Measurements from ENCODE around the gene AP2M1. TPM values are rescaled to one million over a fixed set of nuclear protein-coding genes. Genes with fewer than 3 reads are reported as not detected.

The AP2M1 gene
- total RNA-seq (150 TPM), polyA plus RNA-seq (100 to 1,000 TPM; 232 to 294 (median 248) TPM)

DNA sequence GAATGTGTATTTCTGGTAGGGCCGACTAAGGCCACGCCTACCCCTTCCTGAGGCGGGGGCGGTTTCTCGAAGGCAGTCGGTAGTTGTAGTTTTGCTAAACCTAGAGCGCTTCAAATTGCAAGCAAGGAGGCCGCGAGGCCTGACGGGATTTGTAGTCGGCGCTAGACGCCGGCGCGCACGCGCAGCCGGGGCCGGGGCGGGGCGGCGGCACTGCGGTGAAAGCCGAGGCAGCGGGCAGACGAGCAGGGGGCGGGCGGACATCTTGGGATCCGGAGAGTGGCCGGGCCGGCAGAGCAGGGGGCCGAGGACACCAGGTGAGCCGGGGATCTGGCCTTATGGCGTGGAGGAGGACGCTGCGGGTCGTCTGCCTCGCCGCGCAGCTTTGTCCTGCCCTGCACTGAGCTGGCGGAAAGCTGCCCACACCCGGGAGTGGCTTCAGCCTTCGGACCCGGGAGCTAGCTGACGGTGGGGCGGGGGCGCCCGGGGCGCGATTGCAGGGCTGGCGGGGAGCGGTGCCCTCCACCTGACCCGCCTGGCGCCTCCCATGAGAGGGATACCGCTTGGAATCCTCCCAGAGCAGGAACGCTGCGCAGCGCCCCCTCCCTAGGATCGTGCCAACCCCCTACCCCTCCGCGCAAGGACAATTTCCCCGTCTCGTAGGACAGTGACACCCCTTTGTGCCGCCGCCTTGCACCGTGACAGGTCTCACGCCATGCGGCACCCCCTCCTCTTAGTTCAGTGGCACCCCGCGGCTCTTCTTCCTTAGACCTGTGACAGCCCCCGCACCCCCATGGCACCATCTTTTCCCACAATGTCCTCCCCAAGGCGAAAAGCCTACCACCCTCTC is at the start of gene AP2M1:
Gene AP2M1 (plus strand): TSS at position 210 of the 847 bp plus-strand sequence. CDS start 2,139 bp downstream, outside the sequence.
- peaks cover 27% of the 10 kb centered on the region for H3K36me3 Mint-ChIP-seq
- peak within 1 kb of the TSS; percentile 77 for H3K27ac ChIP-seq (ENCODE audit: insufficient read depth, low read length, poor library complexity, severe bottlenecking)
- peaks cover 0 to 2% (median 0%) of the 10 kb centered on the region in 7 donors for H3K9me3 Mint-ChIP-seq
- DNase-seq (peak; percentile 96 to 98 (median 98)), ATAC-seq (ENCODE audit: low read depth in 2 of 2) (peak; percentile 98)
- H3K4me1 Mint-ChIP-seq = peaks cover 4 to 45% (median 29%) of the 10 kb centered on the region in 4 donors
- peaks cover 29% of the 10 kb centered on the region for H3K4me1 ChIP-seq (ENCODE audit: control insufficient read depth, insufficient read depth, low read length, poor library complexity, severe bottlenecking)
- H3K36me3 ChIP-seq (ENCODE audit: control insufficient read depth, insufficient read depth, low read length) = peaks cover 23% of the 10 kb centered on the region
- no peaks in the 10 kb centered on the region for H3K9me3 ChIP-seq (ENCODE audit: control insufficient read depth in 2 of 2, low read length in 2 of 2)
- H3K27me3 ChIP-seq (ENCODE audit: control insufficient read depth, insufficient read depth, low read length) = no peaks in the 10 kb centered on the region
- H3K27me3 Mint-ChIP-seq = peaks cover 5% of the 10 kb centered on the region
- H3K27ac Mint-ChIP-seq = peak within 1 kb of the TSS; percentile 82 to 93 (median 88)
- peak within 1 kb of the TSS; percentile 96 to 98 (median 98) for H3K4me3 Mint-ChIP-seq
- peak within 1 kb of the TSS; percentile 78 for H3K4me3 ChIP-seq (ENCODE audit: low read depth, low read length)

DNA sequence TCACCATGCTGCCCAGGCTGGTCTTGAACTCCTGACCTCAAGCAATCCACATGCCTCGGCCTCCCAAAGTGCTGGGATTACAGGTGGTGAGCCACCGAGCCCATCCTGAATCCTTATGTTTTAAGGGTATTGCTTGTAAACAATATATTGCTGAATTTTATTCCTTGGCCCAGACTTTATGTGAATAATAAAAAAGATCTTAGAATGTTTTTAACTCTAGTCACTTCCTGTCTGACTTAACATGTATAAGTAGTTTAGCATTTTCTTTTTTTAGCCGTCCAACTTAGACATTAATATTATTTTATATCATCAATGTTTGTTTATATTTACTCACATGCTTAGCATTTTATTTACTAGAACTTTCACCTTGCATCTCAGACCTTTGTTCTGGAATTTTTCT is 48.6 kb upstream of the AP2M1 start:
- H3K4me3 ChIP-seq (ENCODE audit: low read depth, low read length) = no peak overlapping the region
- no peaks in the 10 kb centered on the region for H3K4me1 ChIP-seq (ENCODE audit: control insufficient read depth, insufficient read depth, low read length, poor library complexity, severe bottlenecking)
- H3K9me3 ChIP-seq (ENCODE audit: control insufficient read depth in 2 of 2, low read length in 2 of 2) = no peaks in the 10 kb centered on the region
- Mint-ChIP-seq H3K4me1 (peaks cover 0 to 7% (median 0%) of the 10 kb centered on the region in 4 donors), H3K27ac (no peak overlapping the region), H3K36me3 (no peaks in the 10 kb centered on the region), H3K4me3 (no peak overlapping the region), H3K27me3 (peaks cover 12% of the 10 kb centered on the region), H3K9me3 (no peaks in the 10 kb centered on the region)
- H3K27me3 ChIP-seq (ENCODE audit: control insufficient read depth, insufficient read depth, low read length) = no peaks in the 10 kb centered on the region
- H3K27ac ChIP-seq (ENCODE audit: insufficient read depth, low read length, poor library complexity, severe bottlenecking) = no peak overlapping the region
- no peak for ATAC-seq (ENCODE audit: low read depth in 2 of 2)
- no peaks in the 10 kb centered on the region for H3K36me3 ChIP-seq (ENCODE audit: control insufficient read depth, insufficient read depth, low read length)
- no peak for DNase-seq

DNA sequence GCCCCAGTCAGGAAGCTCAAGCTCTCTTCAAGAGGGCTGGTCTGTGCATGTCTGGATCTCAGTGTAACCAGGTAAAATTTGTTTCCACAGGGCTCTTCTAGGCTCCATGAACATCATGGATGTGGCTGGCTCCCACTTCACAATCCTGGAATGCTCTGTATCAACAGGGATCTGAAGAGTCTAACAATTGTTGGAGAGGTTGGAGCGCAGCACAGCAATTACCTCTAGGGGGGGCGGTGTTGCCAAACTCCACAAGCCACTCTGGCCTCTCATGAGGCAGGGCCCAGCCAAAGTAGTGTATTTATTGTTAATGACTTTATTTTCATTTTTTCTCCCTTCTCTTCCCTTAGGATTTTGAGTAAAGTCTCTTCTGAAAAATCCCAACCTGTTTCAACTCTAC is 45.6 kb upstream of the AP2M1 start:
- Mint-ChIP-seq H3K4me1 (peaks cover 2 to 15% (median 11%) of the 10 kb centered on the region in 4 donors), H3K36me3 (no peaks in the 10 kb centered on the region), H3K9me3 (no peaks in the 10 kb centered on the region), H3K4me3 (no peak overlapping the region), H3K27ac (peak overlapping the region in 1 of 3 donors; percentile 38), H3K27me3 (peaks cover 16% of the 10 kb centered on the region)
- Histone ChIP-seq H3K4me3 (ENCODE audit: low read depth, low read length) (no peak overlapping the region), H3K36me3 (ENCODE audit: control insufficient read depth, insufficient read depth, low read length) (no peaks in the 10 kb centered on the region), H3K27ac (ENCODE audit: insufficient read depth, low read length, poor library complexity, severe bottlenecking) (no peak overlapping the region), H3K27me3 (ENCODE audit: control insufficient read depth, insufficient read depth, low read length) (no peaks in the 10 kb centered on the region), H3K9me3 (ENCODE audit: control insufficient read depth in 2 of 2, low read length in 2 of 2) (no peaks in the 10 kb centered on the region), H3K4me1 (ENCODE audit: control insufficient read depth, insufficient read depth, low read length, poor library complexity, severe bottlenecking) (peaks cover 6% of the 10 kb centered on the region)
- DNase-seq (peak in 1 of 3 donors; percentile 16), ATAC-seq (ENCODE audit: low read depth in 2 of 2) (no peak)

DNA sequence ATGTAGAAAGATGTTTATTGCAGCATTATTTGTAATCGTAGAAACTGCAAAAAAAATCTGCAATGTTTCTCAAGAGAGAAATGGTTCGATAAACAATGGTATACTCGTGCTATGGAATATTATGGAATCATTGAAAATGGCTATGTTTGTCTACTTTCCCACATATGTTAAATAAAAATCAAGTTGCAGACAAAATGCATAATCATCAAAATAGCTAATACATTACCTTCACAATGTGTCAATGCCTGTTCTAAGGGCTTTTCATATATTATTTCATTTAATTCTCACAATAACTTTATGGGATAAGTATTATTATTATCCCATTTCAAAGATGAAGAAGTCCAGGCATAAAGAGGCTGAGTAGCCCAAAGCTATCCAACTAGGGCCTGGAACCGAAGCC is 41.7 kb upstream of the AP2M1 start:
- H3K27me3 Mint-ChIP-seq = peaks cover 10% of the 10 kb centered on the region
- no peak overlapping the region for H3K27ac ChIP-seq (ENCODE audit: insufficient read depth, low read length, poor library complexity, severe bottlenecking)
- ATAC-seq (ENCODE audit: low read depth in 2 of 2) (no peak), DNase-seq (no peak)
- no peak overlapping the region for H3K4me3 ChIP-seq (ENCODE audit: low read depth, low read length)
- H3K27ac Mint-ChIP-seq = no peak overlapping the region
- no peaks in the 10 kb centered on the region for H3K27me3 ChIP-seq (ENCODE audit: control insufficient read depth, insufficient read depth, low read length)
- H3K36me3 ChIP-seq (ENCODE audit: control insufficient read depth, insufficient read depth, low read length) = peaks cover 2% of the 10 kb centered on the region
- H3K4me3 Mint-ChIP-seq = peak overlapping the region in 2 of 4 donors; percentile 99
- peaks cover 18 to 40% (median 34%) of the 10 kb centered on the region in 4 donors for H3K4me1 Mint-ChIP-seq
- peaks cover 24% of the 10 kb centered on the region for H3K4me1 ChIP-seq (ENCODE audit: control insufficient read depth, insufficient read depth, low read length, poor library complexity, severe bottlenecking)
- H3K9me3 ChIP-seq (ENCODE audit: control insufficient read depth in 2 of 2, low read length in 2 of 2) = no peaks in the 10 kb centered on the region
- no peaks in the 10 kb centered on the region for H3K9me3 Mint-ChIP-seq
- peaks cover 10% of the 10 kb centered on the region for H3K36me3 Mint-ChIP-seq

DNA sequence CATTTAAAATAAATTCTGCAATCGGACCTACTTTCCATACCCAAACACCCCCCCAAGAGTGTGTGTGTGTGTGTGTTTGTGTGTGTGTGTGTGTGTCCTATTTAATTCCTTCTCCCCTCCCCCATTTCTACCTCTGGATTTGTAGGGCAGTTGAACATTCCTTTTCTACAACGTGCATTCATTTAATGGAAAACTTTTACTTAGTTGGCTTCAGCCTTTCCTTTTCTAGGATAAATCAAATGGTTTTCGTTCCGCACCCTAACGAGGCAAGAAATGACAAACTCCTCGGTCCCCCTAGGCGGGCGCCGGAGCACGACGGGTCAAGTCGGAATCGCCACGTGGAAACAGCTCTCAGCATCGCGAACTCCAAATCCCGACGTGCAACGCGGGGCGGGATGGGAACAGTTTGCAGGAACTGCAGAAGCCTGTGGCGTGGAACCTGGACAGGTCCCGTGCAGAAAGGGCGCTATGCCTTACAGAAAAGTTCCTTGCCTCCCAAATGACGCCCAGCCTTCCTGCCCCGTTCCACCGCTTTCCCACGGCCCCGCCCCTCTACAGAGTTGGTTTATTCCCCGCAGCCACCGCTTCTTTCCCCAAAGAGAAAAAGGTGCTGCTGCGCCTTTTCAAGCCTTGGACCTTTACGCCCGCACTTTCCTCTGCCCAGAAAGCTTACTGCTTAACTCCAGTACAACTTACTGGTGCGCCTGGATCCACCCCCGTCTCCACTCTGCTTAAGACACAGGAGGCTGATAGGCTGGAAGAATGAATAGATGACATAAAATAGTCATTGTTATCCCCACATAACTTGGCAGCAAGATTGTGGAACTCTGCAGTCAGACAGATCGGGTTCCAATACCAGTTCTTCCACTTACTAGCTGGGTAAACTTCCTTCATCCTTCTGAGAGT is 40.6 kb upstream of the AP2M1 start:
- H3K4me1 Mint-ChIP-seq = peaks cover 20 to 40% (median 33%) of the 10 kb centered on the region in 4 donors
- peak overlapping the region; percentile 97 to 99 (median 99) for H3K4me3 Mint-ChIP-seq
- H3K9me3 Mint-ChIP-seq = no peaks in the 10 kb centered on the region
- peaks cover 24% of the 10 kb centered on the region for H3K4me1 ChIP-seq (ENCODE audit: control insufficient read depth, insufficient read depth, low read length, poor library complexity, severe bottlenecking)
- peak overlapping the region; percentile 79 for H3K27ac ChIP-seq (ENCODE audit: insufficient read depth, low read length, poor library complexity, severe bottlenecking)
- peaks cover 5% of the 10 kb centered on the region for H3K27me3 Mint-ChIP-seq
- DNase-seq = peak; percentile 26 to 59 (median 26)
- peaks cover 11% of the 10 kb centered on the region for H3K36me3 Mint-ChIP-seq
- no peaks in the 10 kb centered on the region for H3K9me3 ChIP-seq (ENCODE audit: control insufficient read depth in 2 of 2, low read length in 2 of 2)
- no peaks in the 10 kb centered on the region for H3K27me3 ChIP-seq (ENCODE audit: control insufficient read depth, insufficient read depth, low read length)
- H3K36me3 ChIP-seq (ENCODE audit: control insufficient read depth, insufficient read depth, low read length) = peaks cover 9% of the 10 kb centered on the region
- peak overlapping the region; percentile 98 for H3K4me3 ChIP-seq (ENCODE audit: low read depth, low read length)
- no peak for ATAC-seq (ENCODE audit: low read depth in 2 of 2)
- H3K27ac Mint-ChIP-seq = peak overlapping the region; percentile 98 to 99 (median 98)

DNA sequence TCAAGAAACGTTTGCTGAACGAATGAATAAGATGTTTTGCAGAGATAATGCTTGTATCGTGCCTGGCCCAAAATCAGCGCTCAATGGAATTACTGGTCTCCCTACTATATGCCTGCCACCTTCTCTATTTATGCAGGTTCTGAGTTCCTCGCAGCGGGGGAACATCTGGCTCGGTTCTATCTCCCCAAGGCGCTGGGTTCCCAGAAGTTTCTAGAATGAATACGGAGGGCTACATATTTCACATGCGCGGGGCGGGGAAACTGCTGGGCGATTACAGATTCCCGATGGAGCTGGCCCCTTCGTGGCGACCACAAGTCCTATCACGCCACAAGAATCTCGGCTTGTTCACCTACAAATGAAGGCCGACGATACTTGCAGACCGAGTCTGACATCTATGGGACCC is 39.9 kb upstream of the AP2M1 start:
- Mint-ChIP-seq H3K27me3 (peaks cover 4% of the 10 kb centered on the region), H3K9me3 (no peaks in the 10 kb centered on the region), H3K27ac (peak overlapping the region; percentile 98 to 99 (median 98)), H3K4me1 (peaks cover 20 to 40% (median 32%) of the 10 kb centered on the region in 4 donors), H3K36me3 (peaks cover 11% of the 10 kb centered on the region), H3K4me3 (peak overlapping the region; percentile 97 to 99 (median 99))
- ATAC-seq (ENCODE audit: low read depth in 2 of 2) (peak in 1 of 2 donors; percentile 6), DNase-seq (no peak)
- Histone ChIP-seq H3K4me1 (ENCODE audit: control insufficient read depth, insufficient read depth, low read length, poor library complexity, severe bottlenecking) (peaks cover 24% of the 10 kb centered on the region), H3K9me3 (ENCODE audit: control insufficient read depth in 2 of 2, low read length in 2 of 2) (no peaks in the 10 kb centered on the region), H3K36me3 (ENCODE audit: control insufficient read depth, insufficient read depth, low read length) (peaks cover 10% of the 10 kb centered on the region), H3K27me3 (ENCODE audit: control insufficient read depth, insufficient read depth, low read length) (no peaks in the 10 kb centered on the region), H3K27ac (ENCODE audit: insufficient read depth, low read length, poor library complexity, severe bottlenecking) (peak overlapping the region; percentile 79), H3K4me3 (ENCODE audit: low read depth, low read length) (peak overlapping the region; percentile 98)

DNA sequence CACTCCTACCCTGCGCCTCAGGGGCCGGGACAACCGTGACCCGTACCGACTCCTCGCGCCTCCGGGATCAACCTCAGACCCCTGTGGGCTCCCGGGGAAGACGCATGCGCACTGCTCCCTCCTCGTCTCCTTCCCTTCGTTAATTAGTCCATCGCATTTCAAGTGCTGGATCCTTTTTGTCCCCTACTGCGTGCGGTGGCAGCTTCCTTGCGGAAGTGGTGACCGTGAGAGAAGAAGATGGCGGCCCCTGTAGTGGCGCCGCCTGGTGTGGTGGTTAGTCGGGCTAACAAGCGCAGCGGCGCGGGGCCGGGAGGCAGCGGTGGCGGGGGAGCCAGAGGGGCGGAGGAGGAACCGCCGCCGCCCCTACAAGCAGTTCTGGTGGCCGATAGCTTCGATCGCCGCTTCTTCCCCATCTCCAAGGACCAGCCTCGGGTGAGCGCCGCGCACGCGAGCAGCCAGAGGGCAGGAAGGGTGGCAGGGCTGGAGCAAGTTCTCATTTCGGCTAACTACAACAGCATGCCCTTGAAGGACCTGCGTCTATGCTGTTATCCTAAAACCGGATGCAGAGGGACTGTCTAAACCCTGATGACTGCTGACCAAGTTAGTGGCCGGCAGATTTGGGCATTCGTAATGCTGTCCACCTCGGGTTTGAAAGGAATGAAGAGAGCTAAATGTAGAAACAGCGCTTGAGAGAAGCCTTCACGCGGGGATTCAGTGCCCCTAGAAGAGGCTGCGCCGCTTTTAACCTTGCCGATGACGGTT is 39.3 kb upstream of the AP2M1 start, which contains the start of gene EIF2B5:
Gene EIF2B5 (plus strand): TSS at position 210 of the 762 bp plus-strand sequence. CDS start 28 bp downstream, at position 238.
- peak within 1 kb of the TSS; percentile 98 to 99 (median 98) for H3K27ac Mint-ChIP-seq
- Histone ChIP-seq H3K4me1 (ENCODE audit: control insufficient read depth, insufficient read depth, low read length, poor library complexity, severe bottlenecking) (peaks cover 24% of the 10 kb centered on the region), H3K27ac (ENCODE audit: insufficient read depth, low read length, poor library complexity, severe bottlenecking) (peak within 1 kb of the TSS; percentile 79), H3K27me3 (ENCODE audit: control insufficient read depth, insufficient read depth, low read length) (no peaks in the 10 kb centered on the region), H3K36me3 (ENCODE audit: control insufficient read depth, insufficient read depth, low read length) (peaks cover 13% of the 10 kb centered on the region), H3K4me3 (ENCODE audit: low read depth, low read length) (peak within 1 kb of the TSS; percentile 98), H3K9me3 (ENCODE audit: control insufficient read depth in 2 of 2, low read length in 2 of 2) (no peaks in the 10 kb centered on the region)
- H3K4me3 Mint-ChIP-seq = peak within 1 kb of the TSS; percentile 97 to 99 (median 99)
- H3K9me3 Mint-ChIP-seq = no peaks in the 10 kb centered on the region
- ATAC-seq (ENCODE audit: low read depth in 2 of 2) (peak; percentile 91 to 92), DNase-seq (peak; percentile 81 to 94 (median 85))
- H3K27me3 Mint-ChIP-seq = peaks cover 4% of the 10 kb centered on the region
- H3K4me1 Mint-ChIP-seq = peaks cover 20 to 45% (median 32%) of the 10 kb centered on the region in 4 donors
- H3K36me3 Mint-ChIP-seq = peaks cover 16% of the 10 kb centered on the region
